ENCODE results near the gene DPM1.

- TF ChIP-seq CTCF (IDR thresholded peaks at IDR 0.05 in 2 of 3, conservative IDR thresholded peaks at IDR 0.05 in 1 of 3; ENCODE audit: borderline replicate concordance in 1 of 3, insufficient read depth in 1 of 3, low read depth in 2 of 3, low read length in 2 of 3) (no peak), EGR1 (IDR thresholded peaks at IDR 0.05; ENCODE audit: low read depth) (no peak), FOSL1 (IDR thresholded peaks at IDR 0.05; ENCODE audit: low read depth) (no peak), POLR2A (IDR thresholded peaks at IDR 0.05; ENCODE audit: borderline replicate concordance, extremely low read depth, insufficient read depth, insufficient read length) (no peak), JUND (IDR thresholded peaks at IDR 0.05) (no peak), EZH2phosphoT487 (IDR thresholded peaks at IDR 0.05; ENCODE audit: borderline replicate concordance) (no peak), CEBPB (IDR thresholded peaks at IDR 0.05; ENCODE audit: low read depth) (no peak), ZBTB33 (IDR thresholded peaks at IDR 0.05; ENCODE audit: extremely low read depth, insufficient replicate concordance, low read length) (no peak), EZH2 (IDR thresholded peaks at IDR 0.05) (no peak), YY1 (IDR thresholded peaks at IDR 0.05; ENCODE audit: extremely low read depth, insufficient replicate concordance, low read depth, low read length) (no peak), RAD21 (IDR thresholded peaks at IDR 0.05; ENCODE audit: low read depth) (no peak), POLR2AphosphoS5 (IDR thresholded peaks at IDR 0.05; ENCODE audit: low read depth, low read length) (no peak), TCF7L2 (IDR thresholded peaks at IDR 0.05; ENCODE audit: borderline replicate concordance, extremely low read depth, insufficient read depth, insufficient read length) (no peak)
These were observed 65.9 kb downstream of the DPM1 start for GRCh38 chr20:50892394-50892793.

Data from HCT116 (cell line).